T-helper 17 cell (primary cell): ENCODE data around the gene WDR86. TPM values are rescaled to one million over a fixed set of nuclear protein-coding genes. Genes with fewer than 3 reads are reported as not detected.

Experiments used
- ATAC-seq: fragments of 150-1000 bp; cut with Tn5 transposase; 2 replicates; pipeline ENCODE4 v1.10.0; 2021; ENCODE audit warnings: mild to moderate bottlenecking, moderate library complexity
- DNase-seq, 3 donors: peaks; one replicate each; pipeline versions ENCODE4 v3.0.0 to v3.0.0-alpha.2; 2020 to 2021
- H3K9me3 ChIP-seq: one replicate; pipeline ENCODE4 v1.7.0; 2013; ENCODE audit warnings: low read length, mild to moderate bottlenecking; ENCODE audit not compliant: control insufficient read depth, poor library complexity, severe bottlenecking
- H3K27ac Mint-ChIP-seq: one replicate; pipeline ENCODE4 v1.8.0; 2022; ENCODE audit warnings: mild to moderate bottlenecking, moderate library complexity, mixed read lengths
- H3K27me3 Mint-ChIP-seq: one replicate; pipeline ENCODE4 v1.8.0; 2022; ENCODE audit warnings: mixed read lengths
- H3K36me3 Mint-ChIP-seq: one replicate; pipeline ENCODE4 v1.8.0; 2022; ENCODE audit warnings: low read depth, mixed read lengths
- H3K4me1 Mint-ChIP-seq: one replicate; pipeline ENCODE4 v1.8.0; 2022; ENCODE audit warnings: mild to moderate bottlenecking, mixed read lengths
- H3K4me3 Mint-ChIP-seq: one replicate; pipeline ENCODE4 v1.8.0; 2022; ENCODE audit warnings: mild to moderate bottlenecking, moderate library complexity, mixed read lengths
- total RNA-seq, 4 donors: library from RNA in 2 of 4; stranded (reverse) in 2 of 4; gene quantifications; one replicate each; pipeline ENCODE4 v1.2.3 and lab custom pipeline; 2022 to 2026

Gene WDR86
- total RNA-seq, 2 donors from 2014 or later, result 9.7 to 24.4 TPM

DNA sequence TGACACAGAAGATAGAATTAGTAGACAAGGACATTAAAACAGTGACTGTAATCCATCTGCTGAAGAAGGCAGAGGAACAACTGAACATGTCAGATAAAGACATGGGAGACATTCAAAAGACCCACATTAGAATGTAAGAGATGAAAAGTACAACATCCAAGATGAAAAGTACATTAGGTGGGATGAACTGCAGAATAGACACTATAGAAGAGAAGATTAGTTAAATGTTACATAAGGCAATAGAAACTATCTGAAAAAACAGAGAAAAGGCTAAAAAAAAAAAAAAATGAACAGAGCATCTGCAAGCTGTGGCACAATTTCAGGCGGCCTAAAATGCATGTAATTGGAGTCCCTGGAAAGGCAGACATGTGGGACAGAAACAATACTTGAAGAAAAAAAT lies 46.7 kb downstream of the WDR86 start:
- ATAC-seq (no peak), DNase-seq (no peak)
- H3K9me3 ChIP-seq, result no peaks in the 10 kb centered on the region
- H3K36me3 Mint-ChIP-seq, result peaks cover 14% of the 10 kb centered on the region
- H3K4me3 Mint-ChIP-seq, result no peak overlapping the region
- H3K4me1 Mint-ChIP-seq, result peaks cover 16% of the 10 kb centered on the region
- no peaks in the 10 kb centered on the region for H3K27me3 Mint-ChIP-seq
- peak overlapping the region; percentile 53 for H3K27ac Mint-ChIP-seq

GRCh38 chr7:151361193-151361959 lies 48.5 kb downstream of the WDR86 start:
- no peaks in the 10 kb centered on the region for H3K9me3 ChIP-seq
- ATAC-seq, result no peak
- Mint-ChIP-seq H3K36me3 (peaks cover 15% of the 10 kb centered on the region), H3K4me3 (no peak overlapping the region), H3K27ac (peak overlapping the region; percentile 43), H3K27me3 (no peaks in the 10 kb centered on the region), H3K4me1 (peaks cover 13% of the 10 kb centered on the region)
- DNase-seq, result no peak

DNA sequence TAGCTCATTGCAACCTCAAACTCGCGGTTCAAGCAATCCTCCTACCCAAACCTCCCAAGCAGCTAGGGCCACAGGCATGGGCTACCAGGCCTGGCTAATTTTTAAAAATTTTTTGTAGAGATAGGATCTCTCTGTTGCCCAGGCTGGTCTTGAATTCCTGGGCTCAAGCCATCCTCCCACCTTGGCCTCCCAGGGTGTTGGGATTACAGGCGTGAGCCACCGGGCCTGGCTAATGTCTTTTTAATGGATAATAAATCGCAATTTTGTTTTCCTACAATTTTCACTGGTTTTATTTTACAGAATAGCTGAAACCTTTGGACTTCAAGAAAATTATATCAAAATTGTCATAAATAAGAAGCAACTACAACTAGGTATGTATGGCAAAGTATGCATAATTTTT lies 57.3 kb downstream of the WDR86 start:
- Mint-ChIP-seq H3K27me3 (no peaks in the 10 kb centered on the region), H3K4me1 (peaks cover 31% of the 10 kb centered on the region), H3K4me3 (no peak overlapping the region), H3K27ac (peak overlapping the region; percentile 99), H3K36me3 (peaks cover 2% of the 10 kb centered on the region)
- ATAC-seq, result no peak
- no peak for DNase-seq
- H3K9me3 ChIP-seq, result no peaks in the 10 kb centered on the region

- H3K36me3 Mint-ChIP-seq, result peaks cover 2% of the 10 kb centered on the region
- H3K4me1 Mint-ChIP-seq, result peaks cover 31% of the 10 kb centered on the region
- no peaks in the 10 kb centered on the region for H3K27me3 Mint-ChIP-seq
- ATAC-seq (peak; percentile 69), DNase-seq (peak; percentile 30 to 71 (median 39))
- peak overlapping the region; percentile 82 for H3K4me3 Mint-ChIP-seq
- H3K27ac Mint-ChIP-seq, result peak overlapping the region; percentile 99
- H3K9me3 ChIP-seq, result no peaks in the 10 kb centered on the region
Observed at GRCh38 chr7:151351967-151352366, 57.9 kb downstream of the WDR86 start.

- Mint-ChIP-seq H3K4me1 (peaks cover 31% of the 10 kb centered on the region), H3K4me3 (peak overlapping the region; percentile 61), H3K27ac (peak overlapping the region; percentile 99), H3K27me3 (no peaks in the 10 kb centered on the region), H3K36me3 (peaks cover 2% of the 10 kb centered on the region)
- DNase-seq, result no peak
- ATAC-seq, result no peak
- no peaks in the 10 kb centered on the region for H3K9me3 ChIP-seq
Observed at GRCh38 chr7:151351027-151351426, 58.8 kb downstream of the WDR86 start.

DNA sequence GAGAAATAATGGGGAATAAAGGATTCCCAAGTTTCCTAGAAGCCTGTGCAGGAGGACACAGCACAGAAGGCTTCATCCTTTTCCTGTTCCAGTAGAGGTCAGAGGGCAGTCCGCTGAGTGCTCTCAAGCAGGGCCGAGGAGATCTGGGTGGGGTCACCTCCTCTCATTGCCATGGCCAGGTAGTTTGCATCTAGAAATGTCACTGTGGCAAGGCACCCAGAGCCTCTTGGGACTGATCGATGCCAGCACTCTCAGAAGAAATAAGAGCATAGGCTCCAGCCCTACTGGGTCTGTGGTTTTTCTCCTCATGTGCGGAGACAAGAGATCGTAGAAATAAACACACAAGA lies 60.4 kb downstream of the WDR86 start:
- H3K4me1 Mint-ChIP-seq, result peaks cover 33% of the 10 kb centered on the region
- no peaks in the 10 kb centered on the region for H3K27me3 Mint-ChIP-seq
- DNase-seq, result no peak
- peak; percentile 42 for ATAC-seq
- H3K9me3 ChIP-seq, result no peaks in the 10 kb centered on the region
- H3K27ac Mint-ChIP-seq, result peak overlapping the region; percentile 99
- H3K4me3 Mint-ChIP-seq, result peak overlapping the region; percentile 89
- H3K36me3 Mint-ChIP-seq, result peaks cover 4% of the 10 kb centered on the region

- H3K4me1 Mint-ChIP-seq, result peaks cover 33% of the 10 kb centered on the region
- H3K9me3 ChIP-seq, result no peaks in the 10 kb centered on the region
- DNase-seq (no peak), ATAC-seq (no peak)
- H3K36me3 Mint-ChIP-seq, result peaks cover 4% of the 10 kb centered on the region
- peak overlapping the region; percentile 89 for H3K4me3 Mint-ChIP-seq
- H3K27me3 Mint-ChIP-seq, result no peaks in the 10 kb centered on the region
- peak overlapping the region; percentile 99 for H3K27ac Mint-ChIP-seq
Observed at GRCh38 chr7:151348970-151349369, 60.9 kb downstream of the WDR86 start.

DNA sequence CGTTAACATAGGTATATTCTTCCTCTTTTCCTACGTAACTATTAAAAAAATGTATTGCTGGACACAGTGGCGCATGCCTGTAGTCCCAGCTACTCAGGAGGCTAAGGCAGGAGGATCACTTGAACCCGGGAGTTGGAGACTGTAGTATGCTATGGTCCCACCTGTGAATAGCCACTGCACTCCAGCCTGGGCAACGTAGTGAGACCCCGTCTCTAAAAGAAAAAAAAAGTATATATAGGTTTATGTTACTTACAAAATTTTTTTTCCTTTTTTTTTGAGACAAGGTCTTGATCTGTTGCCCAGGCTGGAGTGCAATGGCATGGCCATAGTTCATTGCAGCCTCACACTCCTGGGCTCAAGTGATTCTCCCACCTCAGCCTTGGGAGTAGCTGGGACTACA lies 62.6 kb downstream of the WDR86 start:
- peaks cover 2% of the 10 kb centered on the region for H3K36me3 Mint-ChIP-seq
- DNase-seq (no peak), ATAC-seq (no peak)
- peaks cover 28% of the 10 kb centered on the region for H3K4me1 Mint-ChIP-seq
- H3K27me3 Mint-ChIP-seq, result no peaks in the 10 kb centered on the region
- no peaks in the 10 kb centered on the region for H3K9me3 ChIP-seq
- peak overlapping the region; percentile 99 for H3K27ac Mint-ChIP-seq
- no peak overlapping the region for H3K4me3 Mint-ChIP-seq

- Mint-ChIP-seq H3K4me3 (no peak overlapping the region), H3K27me3 (no peaks in the 10 kb centered on the region), H3K27ac (peak overlapping the region; percentile 49), H3K36me3 (peaks cover 2% of the 10 kb centered on the region), H3K4me1 (peaks cover 21% of the 10 kb centered on the region)
- DNase-seq (no peak), ATAC-seq (no peak)
- H3K9me3 ChIP-seq, result no peaks in the 10 kb centered on the region
Observed at GRCh38 chr7:151346470-151346769, 63.4 kb downstream of the WDR86 start.

- peak overlapping the region; percentile 49 for H3K27ac Mint-ChIP-seq
- no peaks in the 10 kb centered on the region for H3K9me3 ChIP-seq
- H3K27me3 Mint-ChIP-seq, result no peaks in the 10 kb centered on the region
- no peak for ATAC-seq
- DNase-seq, result no peak
- peaks cover 16% of the 10 kb centered on the region for H3K4me1 Mint-ChIP-seq
- no peak overlapping the region for H3K4me3 Mint-ChIP-seq
- H3K36me3 Mint-ChIP-seq, result peaks cover 2% of the 10 kb centered on the region
Observed at GRCh38 chr7:151345576-151346469, 64.0 kb downstream of the WDR86 start.

GRCh38 chr7:151343516-151343915 lies 66.3 kb downstream of the WDR86 start:
- no peaks in the 10 kb centered on the region for H3K9me3 ChIP-seq
- no peak for ATAC-seq
- H3K36me3 Mint-ChIP-seq, result peaks cover 2% of the 10 kb centered on the region
- DNase-seq, result no peak
- H3K4me3 Mint-ChIP-seq, result peak overlapping the region; percentile 80
- no peaks in the 10 kb centered on the region for H3K27me3 Mint-ChIP-seq
- H3K27ac Mint-ChIP-seq, result peak overlapping the region; percentile 77
- H3K4me1 Mint-ChIP-seq, result peaks cover 13% of the 10 kb centered on the region

DNA sequence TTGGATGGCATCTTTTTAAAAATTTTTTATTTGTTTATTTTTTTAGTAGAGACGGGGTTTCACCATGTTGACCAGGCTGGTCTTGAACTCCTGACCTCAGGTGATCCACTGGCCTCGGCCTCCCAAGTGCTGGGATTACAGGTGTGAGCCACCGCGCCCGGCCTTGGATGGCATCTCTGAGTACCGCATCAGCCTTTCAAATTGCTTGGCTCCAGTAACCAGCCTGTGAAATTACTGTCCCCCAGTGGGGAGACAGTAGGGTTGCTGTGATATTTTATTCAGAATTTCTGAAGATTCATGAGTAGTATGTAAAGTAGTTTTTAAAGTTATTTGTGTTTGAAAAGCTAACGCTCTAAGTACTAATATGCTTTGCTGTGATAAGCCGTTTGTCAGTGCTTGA lies 67.0 kb downstream of the WDR86 start:
- peak overlapping the region; percentile 77 for H3K27ac Mint-ChIP-seq
- no peaks in the 10 kb centered on the region for H3K27me3 Mint-ChIP-seq
- DNase-seq, result no peak
- H3K9me3 ChIP-seq, result no peaks in the 10 kb centered on the region
- peaks cover 11% of the 10 kb centered on the region for H3K4me1 Mint-ChIP-seq
- no peak for ATAC-seq
- H3K4me3 Mint-ChIP-seq, result peak overlapping the region; percentile 80
- peaks cover 2% of the 10 kb centered on the region for H3K36me3 Mint-ChIP-seq

GRCh38 chr7:151342102-151342646 lies 67.7 kb downstream of the WDR86 start:
- Mint-ChIP-seq H3K36me3 (peaks cover 2% of the 10 kb centered on the region), H3K27ac (peak overlapping the region; percentile 77), H3K4me3 (peak overlapping the region; percentile 80), H3K4me1 (peaks cover 11% of the 10 kb centered on the region), H3K27me3 (no peaks in the 10 kb centered on the region)
- no peaks in the 10 kb centered on the region for H3K9me3 ChIP-seq
- DNase-seq (no peak), ATAC-seq (peak; percentile 40)
